ENCODE results near the gene CABLES1.
A peak's percentile ranks its signal among the peaks of the same experiment; 100 is the strongest.
"Not testable (repeated sequence)": the region's sequence is repeated elsewhere in the genome, so short reads cannot be mapped to it uniquely, and the experiment has no call there.

The CABLES1 gene

DNA sequence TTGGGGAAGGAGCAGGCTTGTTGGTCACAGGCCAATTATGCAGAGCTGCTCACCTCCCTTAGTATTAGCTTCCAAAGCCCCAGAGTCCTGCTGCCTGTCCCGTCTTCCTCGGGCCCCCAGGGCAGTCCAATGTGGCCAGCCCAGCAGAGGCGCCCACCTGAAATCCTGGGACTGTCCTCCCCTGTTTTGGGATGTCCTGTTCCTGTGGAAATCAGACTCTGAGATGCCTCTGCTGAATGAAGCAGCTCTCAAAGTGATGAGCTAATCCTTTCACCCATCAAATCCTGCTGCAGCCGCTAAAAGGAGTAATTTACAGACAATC, 105.3 kb downstream of the CABLES1 start:
- H4K20me1 ChIP-seq (ENCODE audit: insufficient read depth, low read length) = no peaks in the 10 kb centered on the region
- ATAC-seq (ENCODE audit: insufficient read depth, low read depth) = no peak
- no peaks in the 10 kb centered on the region for H3K79me2 ChIP-seq (ENCODE audit: insufficient read depth, low read length)
- no peaks in the 10 kb centered on the region for H3K36me3 ChIP-seq (ENCODE audit: insufficient read depth, low read length)
- H3K9ac ChIP-seq (ENCODE audit: low read depth, low read length) = no peak overlapping the region
- H2AFZ ChIP-seq (ENCODE audit: low read depth, low read length) = no peak overlapping the region
- no peaks in the 10 kb centered on the region for H3K27me3 ChIP-seq (ENCODE audit: insufficient read depth, low read length, poor library complexity)
- TF ChIP-seq, protein P1, sequence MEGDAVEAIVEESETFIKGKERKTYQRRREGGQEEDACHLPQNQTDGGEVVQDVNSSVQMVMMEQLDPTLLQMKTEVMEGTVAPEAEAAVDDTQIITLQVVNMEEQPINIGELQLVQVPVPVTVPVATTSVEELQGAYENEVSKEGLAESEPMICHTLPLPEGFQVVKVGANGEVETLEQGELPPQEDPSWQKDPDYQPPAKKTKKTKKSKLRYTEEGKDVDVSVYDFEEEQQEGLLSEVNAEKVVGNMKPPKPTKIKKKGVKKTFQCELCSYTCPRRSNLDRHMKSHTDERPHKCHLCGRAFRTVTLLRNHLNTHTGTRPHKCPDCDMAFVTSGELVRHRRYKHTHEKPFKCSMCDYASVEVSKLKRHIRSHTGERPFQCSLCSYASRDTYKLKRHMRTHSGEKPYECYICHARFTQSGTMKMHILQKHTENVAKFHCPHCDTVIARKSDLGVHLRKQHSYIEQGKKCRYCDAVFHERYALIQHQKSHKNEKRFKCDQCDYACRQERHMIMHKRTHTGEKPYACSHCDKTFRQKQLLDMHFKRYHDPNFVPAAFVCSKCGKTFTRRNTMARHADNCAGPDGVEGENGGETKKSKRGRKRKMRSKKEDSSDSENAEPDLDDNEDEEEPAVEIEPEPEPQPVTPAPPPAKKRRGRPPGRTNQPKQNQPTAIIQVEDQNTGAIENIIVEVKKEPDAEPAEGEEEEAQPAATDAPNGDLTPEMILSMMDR (IDR thresholded peaks at IDR 0.05; ENCODE audit: borderline replicate concordance, extremely low read depth, low read length, poor library complexity, severe bottlenecking) = no peak
- DNase-seq = no peak
- H3K4me3 ChIP-seq (ENCODE audit: low read depth in 1 of 2, low read length in 2 of 2) = no peak overlapping the region
- no peak overlapping the region for H3K4me2 ChIP-seq (ENCODE audit: insufficient read depth, low read length)
- peaks cover 19% of the 10 kb centered on the region for H3K4me1 ChIP-seq (ENCODE audit: insufficient read depth, low read length)
- no peak overlapping the region for H3K27ac ChIP-seq (ENCODE audit: low read length)
- H3K9me3 ChIP-seq (ENCODE audit: insufficient read depth, low read length, severe bottlenecking) = no peaks in the 10 kb centered on the region

DNA sequence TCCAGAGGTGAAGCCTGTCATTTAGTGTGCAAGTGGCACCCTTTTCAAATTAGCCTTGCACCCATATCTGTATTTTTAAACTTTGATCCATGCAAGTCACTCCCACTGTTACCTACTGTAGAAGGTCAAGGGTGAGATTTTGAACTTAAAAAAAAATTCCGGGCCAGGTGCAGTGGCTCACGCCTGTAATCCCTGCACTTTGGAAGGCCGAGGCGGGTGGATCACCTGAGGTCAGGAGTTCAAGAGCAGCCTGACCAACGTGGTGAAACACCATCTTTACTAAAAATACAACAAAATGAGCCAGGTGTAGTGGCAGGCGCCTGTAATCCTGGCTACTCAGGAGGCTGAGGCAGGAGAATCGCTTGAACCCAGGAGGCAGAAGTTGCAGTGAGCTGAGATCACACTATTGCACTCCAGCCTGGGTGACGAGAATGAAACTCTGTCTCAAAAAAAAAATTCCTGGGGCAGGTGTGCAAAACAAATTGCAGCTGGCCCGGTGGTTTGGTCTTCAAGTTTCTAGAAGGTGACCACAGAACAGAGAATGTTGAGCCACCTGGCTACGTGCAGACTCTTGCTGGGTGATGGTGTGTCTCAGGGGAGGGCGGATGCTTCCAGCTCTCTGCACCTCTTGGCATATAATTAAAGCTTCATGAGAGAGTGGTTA, 106.7 kb downstream of the CABLES1 start:
- not testable (repeated sequence) for H2AFZ ChIP-seq (ENCODE audit: low read depth, low read length); H3K9me3 ChIP-seq (ENCODE audit: insufficient read depth, low read length, severe bottlenecking); H3K36me3 ChIP-seq (ENCODE audit: insufficient read depth, low read length); H3K4me3 ChIP-seq (ENCODE audit: low read depth in 1 of 2, low read length in 2 of 2); H3K79me2 ChIP-seq (ENCODE audit: insufficient read depth, low read length); H4K20me1 ChIP-seq (ENCODE audit: insufficient read depth, low read length); H3K4me2 ChIP-seq (ENCODE audit: insufficient read depth, low read length); H3K27me3 ChIP-seq (ENCODE audit: insufficient read depth, low read length, poor library complexity); H3K9ac ChIP-seq (ENCODE audit: low read depth, low read length); H3K27ac ChIP-seq (ENCODE audit: low read length)
- DNase-seq (peak; percentile 49), ATAC-seq (ENCODE audit: insufficient read depth, low read depth) (peak; percentile 79)
- peaks cover 19% of the 10 kb centered on the region for H3K4me1 ChIP-seq (ENCODE audit: insufficient read depth, low read length)

DNA sequence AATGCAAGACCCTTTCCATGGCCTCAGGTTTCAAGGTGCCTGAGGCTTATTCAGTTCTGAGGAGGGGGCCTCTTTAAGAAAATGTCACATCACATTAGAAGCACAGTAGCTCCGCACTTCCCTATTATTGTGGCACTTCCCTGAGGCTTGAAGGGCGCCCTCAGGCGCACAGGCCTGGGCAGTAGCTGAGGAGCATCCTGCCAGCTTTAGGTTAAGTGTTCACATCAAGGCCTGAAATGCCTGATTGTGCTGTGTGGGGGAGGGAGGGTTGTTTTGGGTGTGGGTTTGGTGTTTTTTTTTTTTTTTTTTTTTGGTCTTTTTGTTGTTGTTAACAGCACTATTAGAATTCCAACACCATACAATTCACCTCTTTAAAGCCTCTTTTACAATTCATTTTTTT, 107.9 kb downstream of the CABLES1 start:
- no peak overlapping the region for H3K4me3 ChIP-seq (ENCODE audit: low read depth in 1 of 2, low read length in 2 of 2)
- no peak overlapping the region for H3K9ac ChIP-seq (ENCODE audit: low read depth, low read length)
- H3K36me3 ChIP-seq (ENCODE audit: insufficient read depth, low read length) = no peaks in the 10 kb centered on the region
- H3K9me3 ChIP-seq (ENCODE audit: insufficient read depth, low read length, severe bottlenecking) = no peaks in the 10 kb centered on the region
- ATAC-seq (ENCODE audit: insufficient read depth, low read depth) = no peak
- DNase-seq = peak; percentile 22
- H3K79me2 ChIP-seq (ENCODE audit: insufficient read depth, low read length) = no peaks in the 10 kb centered on the region
- no peak for TF ChIP-seq EZH2 (IDR thresholded peaks at IDR 0.05; ENCODE audit: borderline replicate concordance, low read depth, low read length, severe bottlenecking)
- TF ChIP-seq, protein P1 (IDR thresholded peaks at IDR 0.05; ENCODE audit: borderline replicate concordance, extremely low read depth, low read length, poor library complexity, severe bottlenecking) = no peak
- no peak overlapping the region for H3K4me2 ChIP-seq (ENCODE audit: insufficient read depth, low read length)
- H3K4me1 ChIP-seq (ENCODE audit: insufficient read depth, low read length) = peaks cover 14% of the 10 kb centered on the region
- H3K27ac ChIP-seq (ENCODE audit: low read length) = no peak overlapping the region
- H3K27me3 ChIP-seq (ENCODE audit: insufficient read depth, low read length, poor library complexity) = no peaks in the 10 kb centered on the region
- H2AFZ ChIP-seq (ENCODE audit: low read depth, low read length) = no peak overlapping the region
- no peaks in the 10 kb centered on the region for H4K20me1 ChIP-seq (ENCODE audit: insufficient read depth, low read length)

DNA sequence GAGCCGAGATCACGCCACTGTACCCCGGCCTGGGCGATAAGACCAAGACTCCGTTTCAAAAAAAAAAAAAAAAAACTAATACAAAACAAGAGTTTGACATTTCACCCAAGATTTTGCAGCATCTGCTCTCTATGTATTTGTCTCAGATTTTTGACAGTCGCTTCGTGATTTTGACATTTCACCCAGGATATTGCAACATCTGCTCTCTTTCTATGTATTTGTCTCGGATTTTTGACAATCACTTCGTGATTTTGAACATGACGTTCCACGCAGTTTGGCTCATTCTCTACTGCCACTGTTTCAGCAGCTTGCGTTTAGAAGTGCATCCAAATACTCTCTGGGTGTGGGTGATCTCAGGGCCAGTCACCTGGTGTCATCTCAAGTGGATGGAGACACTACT, 108.5 kb downstream of the CABLES1 start:
- Histone ChIP-seq H3K36me3 (ENCODE audit: insufficient read depth, low read length) (no peaks in the 10 kb centered on the region), H3K4me3 (ENCODE audit: low read depth in 1 of 2, low read length in 2 of 2) (no peak overlapping the region), H4K20me1 (ENCODE audit: insufficient read depth, low read length) (no peaks in the 10 kb centered on the region), H3K9ac (ENCODE audit: low read depth, low read length) (no peak overlapping the region), H3K4me2 (ENCODE audit: insufficient read depth, low read length) (no peak overlapping the region), H3K27ac (ENCODE audit: low read length) (no peak overlapping the region), H3K9me3 (ENCODE audit: insufficient read depth, low read length, severe bottlenecking) (no peaks in the 10 kb centered on the region), H3K27me3 (ENCODE audit: insufficient read depth, low read length, poor library complexity) (no peaks in the 10 kb centered on the region), H3K79me2 (ENCODE audit: insufficient read depth, low read length) (no peaks in the 10 kb centered on the region), H3K4me1 (ENCODE audit: insufficient read depth, low read length) (peaks cover 14% of the 10 kb centered on the region), H2AFZ (ENCODE audit: low read depth, low read length) (no peak overlapping the region)
- TF ChIP-seq, protein P1 (IDR thresholded peaks at IDR 0.05; ENCODE audit: borderline replicate concordance, extremely low read depth, low read length, poor library complexity, severe bottlenecking) = no peak
- no peak for TF ChIP-seq EZH2 (IDR thresholded peaks at IDR 0.05; ENCODE audit: borderline replicate concordance, low read depth, low read length, severe bottlenecking)
- no peak for ATAC-seq (ENCODE audit: insufficient read depth, low read depth)
- no peak for DNase-seq
